Kidney capillary endothelial cell (primary cell): Measurements from ENCODE around the gene UBE2J2.

Experiments used
- DNase-seq: peaks from one replicate; pipeline ENCODE4 v3.0.0-alpha.2; 2018; ENCODE audit warnings: low spot score

UBE2J2 gene

GRCh38 chr1:1280782-1281481, 7.3 kb upstream of the UBE2J2 start:
- DNase-seq, result no peak

- DNase-seq, result no peak
Observed at GRCh38 chr1:1279028-1279427, 5.4 kb upstream of the UBE2J2 start.

GRCh38 chr1:1278620-1279019, 5.0 kb upstream of the UBE2J2 start:
- DNase-seq, result no peak

DNA sequence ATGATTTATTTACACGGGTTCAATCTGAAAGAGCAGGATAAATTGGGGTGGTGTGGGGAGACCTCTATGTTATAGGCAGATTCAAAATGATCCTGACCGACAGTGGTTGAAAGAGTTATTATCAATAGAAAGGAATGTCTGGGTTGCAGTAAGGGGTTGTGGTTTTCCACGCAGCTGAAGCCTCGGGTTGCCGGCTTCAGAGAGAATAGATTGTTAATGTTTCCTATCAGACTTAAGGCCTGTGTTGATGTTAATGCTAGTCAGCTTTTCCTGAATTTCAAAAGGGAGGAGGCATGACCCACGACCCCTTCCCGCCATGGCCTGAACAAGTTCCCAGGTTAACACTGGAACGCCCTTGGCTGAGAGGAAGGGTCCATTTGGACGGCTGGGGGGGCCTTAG, 2.2 kb upstream of the UBE2J2 start:
- no peak for DNase-seq

DNA sequence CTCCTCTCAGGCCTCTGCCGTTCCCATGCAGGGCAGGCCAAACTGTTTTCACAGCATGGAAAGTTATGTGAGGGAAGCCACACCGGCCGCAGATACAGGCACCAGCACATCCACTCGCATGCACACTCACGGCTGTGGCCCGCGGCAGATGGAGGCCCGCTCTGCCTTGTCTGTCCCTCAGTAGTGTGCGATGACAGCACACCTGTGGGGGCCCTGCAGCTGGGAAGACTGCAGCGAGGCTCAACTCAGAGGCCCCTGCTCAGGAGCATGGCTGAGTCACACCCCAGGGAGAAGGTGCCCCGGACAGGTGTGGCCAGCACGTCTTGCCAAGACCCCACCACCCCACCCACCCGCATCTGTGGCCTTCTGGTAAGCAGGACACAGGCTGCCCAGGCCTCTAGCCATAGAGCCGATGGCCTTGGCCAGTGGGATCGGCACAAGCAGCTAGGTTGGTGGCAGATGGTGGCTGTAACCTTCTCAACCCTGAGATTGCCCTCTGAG, 1.3 kb upstream of the UBE2J2 start:
- DNase-seq, result no peak

DNA sequence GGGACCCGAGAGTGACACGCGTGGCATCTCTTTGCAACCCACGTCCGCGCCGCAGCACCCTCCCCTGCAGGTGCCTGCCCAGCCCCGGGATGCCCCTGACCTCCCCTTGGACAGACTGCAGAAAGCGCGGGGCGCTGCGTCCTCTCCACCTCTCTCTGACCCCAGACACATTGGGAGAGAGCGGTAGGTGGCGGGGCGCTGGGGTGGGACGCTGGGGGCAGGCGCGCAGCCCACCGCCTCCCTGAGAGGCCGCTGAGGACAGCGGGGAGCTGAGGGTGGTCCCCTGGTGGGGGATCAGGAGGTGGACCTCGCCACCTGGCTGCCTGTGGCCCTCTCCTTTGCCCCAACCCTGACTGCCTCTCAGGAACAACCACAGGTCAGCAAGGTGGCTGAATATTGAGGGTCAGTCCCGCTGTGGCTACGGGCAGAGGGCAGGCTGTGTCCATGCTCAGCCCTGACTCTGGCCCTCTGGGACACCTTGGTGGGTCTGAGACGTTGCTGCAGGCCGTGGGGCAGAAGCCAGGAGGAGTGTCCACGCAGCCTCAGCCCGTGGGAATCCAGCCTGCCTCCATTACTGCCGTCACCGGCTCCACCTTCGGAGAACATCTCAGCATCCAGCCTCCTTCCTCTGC, 761 bp upstream of the UBE2J2 start:
- no peak for DNase-seq

- no peak for DNase-seq
Observed at GRCh38 chr1:1273209-1273511, 494 bp downstream of the UBE2J2 start.

DNA sequence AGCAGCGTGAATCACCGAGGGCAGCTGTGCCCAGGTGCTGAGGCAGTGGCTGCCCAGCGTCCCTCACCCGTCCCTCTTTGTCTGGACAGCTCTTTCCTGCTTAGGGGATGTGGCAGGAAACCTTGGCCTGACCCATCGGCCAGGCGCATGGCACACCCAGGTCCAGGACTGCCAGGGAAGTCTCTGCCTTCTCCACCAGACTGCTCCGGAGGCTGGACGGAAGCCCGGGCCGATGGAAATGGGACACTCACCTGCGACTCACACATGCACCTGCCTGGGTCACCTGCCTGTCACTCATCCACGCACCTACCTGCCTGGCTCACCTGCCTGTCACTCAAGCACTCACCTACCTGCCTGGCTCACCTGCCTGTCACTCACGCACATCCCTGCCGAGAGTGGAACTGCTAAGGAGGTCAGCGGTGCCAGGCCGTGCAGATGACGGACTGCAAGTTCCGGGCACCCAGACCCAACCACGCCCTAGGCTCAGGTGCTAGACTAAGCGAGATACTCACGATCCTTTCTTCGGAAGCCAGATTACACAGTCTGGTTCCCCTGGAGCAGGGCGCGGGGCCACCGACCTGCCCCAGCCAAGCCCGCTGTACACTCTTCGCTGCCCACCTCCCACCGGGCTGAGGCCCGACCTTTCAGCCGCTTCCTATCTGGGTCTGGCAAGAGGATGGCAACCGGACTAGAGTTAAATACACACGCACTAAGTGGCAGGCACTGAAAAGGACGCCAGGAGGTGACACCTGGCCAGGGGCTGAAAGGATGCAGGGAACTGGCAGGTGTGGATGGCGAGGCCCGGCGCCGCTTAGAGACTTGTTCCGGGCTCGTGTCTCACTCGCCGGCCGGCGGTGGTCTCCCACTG, 1.1 kb downstream of the UBE2J2 start:
- peak; percentile 72 for DNase-seq

- no peak for DNase-seq
Observed at GRCh38 chr1:1270813-1271212, 2.8 kb downstream of the UBE2J2 start.

DNA sequence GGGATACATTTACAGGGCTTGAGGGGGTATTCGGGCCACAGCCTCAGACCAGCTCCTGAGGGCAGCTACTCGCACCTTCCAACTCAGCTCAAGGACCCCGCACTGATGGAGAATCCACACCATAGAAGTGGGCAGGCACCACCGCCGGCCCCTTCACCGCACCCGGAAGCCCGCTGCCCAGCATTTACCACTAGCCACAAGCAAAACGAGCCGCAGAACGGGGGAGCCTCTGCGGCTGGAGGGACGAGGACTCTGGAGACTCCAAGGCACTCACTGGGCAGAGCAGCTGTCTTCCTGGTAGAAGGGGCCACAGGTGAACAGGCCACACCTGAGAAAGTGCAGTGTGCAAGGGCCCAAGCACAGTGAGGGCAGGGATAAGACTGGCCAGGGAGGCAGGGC, 5.4 kb downstream of the UBE2J2 start:
- DNase-seq, result no peak

DNA sequence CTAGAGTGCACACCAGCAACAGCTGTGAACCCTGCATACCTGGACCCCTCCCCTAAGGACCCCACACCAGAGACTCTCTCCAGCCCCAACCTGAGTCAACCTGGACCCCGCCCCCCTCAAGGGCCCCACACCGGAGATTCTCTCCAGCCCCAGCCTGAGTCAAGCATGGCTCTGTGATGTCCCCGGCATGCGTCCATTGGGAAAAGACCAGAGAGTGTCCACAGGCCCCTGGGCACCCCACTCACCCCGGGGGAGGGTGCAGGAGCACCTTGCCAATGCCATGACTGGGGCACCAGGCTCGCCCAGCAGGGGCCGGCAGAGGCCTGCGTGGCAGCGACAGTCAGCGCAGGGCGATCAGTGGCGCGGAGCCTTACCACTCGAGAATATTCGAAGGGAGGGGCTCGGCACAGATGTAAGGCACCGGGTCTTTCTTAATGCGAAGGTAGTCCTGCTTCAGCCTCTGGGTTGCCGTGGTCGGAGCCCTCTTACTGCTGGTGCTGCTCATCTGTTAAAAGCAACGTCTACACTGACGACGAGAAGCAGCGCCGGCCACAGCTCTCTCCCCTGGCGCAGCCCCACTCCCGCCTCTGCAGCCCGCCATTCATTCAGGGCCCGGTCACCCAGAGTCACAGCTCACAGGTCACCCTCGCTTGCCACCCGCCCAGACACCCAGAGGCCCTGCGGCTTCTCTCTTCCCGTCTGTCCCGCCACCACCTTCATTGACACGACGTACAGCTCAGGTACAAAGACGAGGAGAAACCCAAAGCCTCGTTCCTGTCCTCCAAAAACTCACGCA, 6.0 kb downstream of the UBE2J2 start:
- no peak for DNase-seq

- DNase-seq, result peak; percentile 47
Observed at GRCh38 chr1:1264868-1265272, 8.8 kb downstream of the UBE2J2 start.

DNA sequence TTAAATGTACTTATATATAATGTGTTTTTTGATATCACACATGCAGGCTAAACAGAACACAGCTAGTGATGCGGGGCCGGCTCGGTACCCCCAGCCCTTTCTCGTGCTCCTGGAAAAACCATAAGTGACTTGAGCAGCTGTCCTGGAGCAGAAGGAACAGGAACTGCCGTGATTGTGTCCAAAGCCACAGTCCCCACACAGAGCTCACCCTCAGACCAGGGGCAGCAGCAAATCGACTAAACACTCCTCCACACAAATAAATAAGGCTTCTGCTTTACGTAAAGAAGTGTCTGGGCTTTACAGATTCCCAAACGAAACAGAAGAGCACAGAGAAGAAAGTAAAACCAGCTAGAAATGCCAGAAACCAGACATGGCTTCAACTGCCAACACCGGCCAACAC, 9.6 kb downstream of the UBE2J2 start:
- DNase-seq, result no peak

DNA sequence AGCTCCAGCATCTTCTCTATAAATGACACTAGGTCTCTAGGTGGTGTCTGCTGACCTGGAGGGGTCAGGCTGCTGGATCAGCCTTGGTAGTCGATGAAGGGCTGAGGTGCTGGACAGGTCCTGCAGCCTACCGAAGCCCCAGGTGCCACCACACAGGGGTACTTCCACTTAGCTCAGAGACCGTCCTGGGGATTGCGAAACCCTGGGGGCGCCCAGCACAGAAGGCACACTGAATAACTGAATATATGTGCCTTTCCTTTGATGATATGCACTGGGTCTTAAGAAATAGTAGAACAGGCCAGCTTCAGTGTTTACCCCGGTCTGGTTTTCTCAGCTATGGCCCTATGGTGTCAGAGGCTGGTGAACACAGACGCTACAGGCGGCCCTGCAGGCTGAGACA, 10.9 kb downstream of the UBE2J2 start:
- DNase-seq, result no peak

DNA sequence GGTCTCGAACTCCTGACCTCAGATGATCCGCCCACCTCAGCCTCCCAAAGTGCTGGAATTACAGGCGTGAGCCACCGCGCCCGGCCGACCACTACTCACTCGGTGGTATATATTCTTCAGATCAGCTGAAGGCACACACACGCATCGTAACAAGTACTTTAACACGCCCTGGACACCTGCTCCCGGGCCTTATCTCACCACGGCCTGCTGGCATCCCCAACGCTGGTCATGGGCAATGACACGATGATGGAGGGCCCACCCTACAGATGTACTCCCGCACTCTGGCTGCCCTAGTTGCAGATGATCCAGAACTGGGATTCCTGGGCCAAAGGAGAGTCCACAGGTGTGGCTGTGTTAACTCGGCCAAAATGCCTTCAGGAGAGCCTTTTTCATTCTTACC, 11.6 kb downstream of the UBE2J2 start:
- DNase-seq, result no peak

- peak; percentile 48 for DNase-seq
Observed at GRCh38 chr1:1260843-1261560, 12.7 kb downstream of the UBE2J2 start.

GRCh38 chr1:1259951-1260600, 13.6 kb downstream of the UBE2J2 start:
- no peak for DNase-seq

DNA sequence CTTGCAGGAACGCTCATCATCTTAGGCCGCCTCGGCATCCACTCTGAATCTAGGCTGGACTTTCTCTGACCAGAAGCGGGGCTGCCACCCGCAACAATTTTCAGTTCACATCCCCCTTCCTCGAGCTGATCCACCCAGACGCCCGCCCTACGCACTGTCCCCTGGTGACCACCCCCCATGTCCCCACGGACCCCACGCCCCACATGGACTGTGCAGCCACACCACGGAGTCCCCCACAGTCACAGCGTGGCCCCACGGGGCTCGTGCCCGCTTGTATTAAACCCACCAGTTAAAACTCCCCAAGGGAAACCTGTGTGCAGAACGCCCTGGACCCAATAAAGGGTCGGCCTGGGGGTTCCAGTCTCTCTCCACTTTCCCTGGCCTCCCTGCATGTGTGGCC, 14.1 kb downstream of the UBE2J2 start:
- no peak for DNase-seq

- DNase-seq, result no peak
Observed at GRCh38 chr1:1259119-1259488, 14.6 kb downstream of the UBE2J2 start.

GRCh38 chr1:1256956-1257871, 16.4 kb downstream of the UBE2J2 start:
- no peak for DNase-seq
